IMR-90 (cell line): ENCODE data around the gene SGO2.

Source experiments
- POLR2A ChIP-seq: IDR thresholded peaks from 2 replicates; pipeline ENCODE4 v1.6.1; 2012; ENCODE audit warnings: mild to moderate bottlenecking, low read depth, low read length
- RFX5 ChIP-seq: IDR thresholded peaks from 2 replicates; pipeline ENCODE4 v1.8.0; 2012; ENCODE audit warnings: low read depth, mild to moderate bottlenecking, low read length, moderate library complexity
- TF ChIP-seq, protein P1 (sequence below): conservative IDR thresholded peaks from 2 replicates; pipeline ENCODE4 v1.5.1; 2012; ENCODE audit warnings: mild to moderate bottlenecking, low read depth, low read length, improper control_type of control experiment

DNA sequence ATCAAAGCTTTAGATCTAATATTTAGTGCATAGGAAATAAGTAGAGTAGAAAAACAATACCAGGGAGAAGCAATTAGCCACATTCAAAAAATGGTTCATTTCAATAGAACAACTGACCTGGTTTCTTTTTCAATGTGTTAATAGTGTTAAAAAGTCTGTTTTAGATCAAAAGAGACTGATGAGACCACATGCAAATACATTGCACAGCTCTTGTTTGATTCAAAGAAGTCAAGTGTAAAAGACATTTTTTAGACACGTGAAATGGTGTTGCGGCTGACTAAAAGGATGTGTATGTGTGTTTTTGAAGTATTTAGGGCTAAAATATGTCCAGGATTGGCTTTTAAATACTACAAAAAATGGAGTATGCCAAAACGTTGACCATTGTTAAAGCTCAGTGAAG is 58.6 kb downstream of the SGO2 start:
- no peak for TF ChIP-seq RFX5
- TF ChIP-seq POLR2A = no peak
- TF ChIP-seq, protein P1, sequence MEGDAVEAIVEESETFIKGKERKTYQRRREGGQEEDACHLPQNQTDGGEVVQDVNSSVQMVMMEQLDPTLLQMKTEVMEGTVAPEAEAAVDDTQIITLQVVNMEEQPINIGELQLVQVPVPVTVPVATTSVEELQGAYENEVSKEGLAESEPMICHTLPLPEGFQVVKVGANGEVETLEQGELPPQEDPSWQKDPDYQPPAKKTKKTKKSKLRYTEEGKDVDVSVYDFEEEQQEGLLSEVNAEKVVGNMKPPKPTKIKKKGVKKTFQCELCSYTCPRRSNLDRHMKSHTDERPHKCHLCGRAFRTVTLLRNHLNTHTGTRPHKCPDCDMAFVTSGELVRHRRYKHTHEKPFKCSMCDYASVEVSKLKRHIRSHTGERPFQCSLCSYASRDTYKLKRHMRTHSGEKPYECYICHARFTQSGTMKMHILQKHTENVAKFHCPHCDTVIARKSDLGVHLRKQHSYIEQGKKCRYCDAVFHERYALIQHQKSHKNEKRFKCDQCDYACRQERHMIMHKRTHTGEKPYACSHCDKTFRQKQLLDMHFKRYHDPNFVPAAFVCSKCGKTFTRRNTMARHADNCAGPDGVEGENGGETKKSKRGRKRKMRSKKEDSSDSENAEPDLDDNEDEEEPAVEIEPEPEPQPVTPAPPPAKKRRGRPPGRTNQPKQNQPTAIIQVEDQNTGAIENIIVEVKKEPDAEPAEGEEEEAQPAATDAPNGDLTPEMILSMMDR = no peak
